Astrocyte (in vitro differentiated cells and primary cell): ENCODE results near the gene ZBTB17. TPM values are rescaled to one million over a fixed set of nuclear protein-coding genes. Genes with fewer than 3 reads are reported as not detected.
A peak's percentile ranks its signal among the peaks of the same experiment; 100 is the strongest.

Source experiments
- DNase-seq: peaks from one replicate; pipeline ENCODE4 v3.0.0-alpha.2; 2010; ENCODE audit warnings: low read depth
- FAIRE-seq: peaks from 2 replicates; lab custom pipeline; 2011; peaks lifted over from hg19 to GRCh38; lab: Jason Lieb, UNC
- H2AFZ ChIP-seq: 2 replicates; pipeline ENCODE4 v1.6.0; 2012; ENCODE audit warnings: low read depth, low read length, inconsistent platforms
- H3K27ac ChIP-seq: 2 replicates; pipeline ENCODE4 v1.5.1; 2011; ENCODE audit warnings: low read depth, low read length, inconsistent platforms
- H3K27me3 ChIP-seq: 2 replicates; pipeline ENCODE4 v1.6.0; 2011; ENCODE audit warnings: low read length, inconsistent platforms; ENCODE audit not compliant: insufficient read depth
- H3K36me3 ChIP-seq: 2 replicates; pipeline ENCODE4 v1.5.1; 2011; ENCODE audit warnings: low read length, inconsistent platforms; ENCODE audit not compliant: insufficient read depth
- H3K4me1 ChIP-seq: 2 replicates; pipeline ENCODE4 v1.5.1; 2011; ENCODE audit warnings: low read length, inconsistent platforms; ENCODE audit not compliant: insufficient read depth
- H3K4me2 ChIP-seq: 2 replicates; pipeline ENCODE4 v1.6.0; 2012; ENCODE audit warnings: low read length, inconsistent platforms
- H3K4me3 ChIP-seq: 2 replicates; pipeline ENCODE4 v1.5.1; 2011; ENCODE audit warnings: low read depth, mild to moderate bottlenecking, low read length, inconsistent platforms; ENCODE audit not compliant: insufficient read depth
- H3K79me2 ChIP-seq: 2 replicates; pipeline ENCODE4 v1.6.0; 2012; ENCODE audit warnings: mild to moderate bottlenecking, low read length, inconsistent platforms; ENCODE audit not compliant: insufficient read depth
- H3K9ac ChIP-seq: 2 replicates; pipeline ENCODE4 v1.6.0; 2012; ENCODE audit warnings: mild to moderate bottlenecking, low read length, inconsistent platforms
- H3K9me3 ChIP-seq: 2 replicates; pipeline ENCODE4 v1.5.1; 2012; ENCODE audit warnings: low read depth, mild to moderate bottlenecking, low read length, inconsistent platforms; ENCODE audit not compliant: insufficient read depth
- H4K20me1 ChIP-seq: 2 replicates; pipeline ENCODE4 v1.6.0; 2012; ENCODE audit warnings: low read length, inconsistent platforms; ENCODE audit not compliant: insufficient read depth
- H3K27ac Mint-ChIP-seq: one replicate; pipeline ENCODE4 v1.8.0; 2021; ENCODE audit warnings: mild to moderate bottlenecking, mixed read lengths; ENCODE audit not compliant: unreplicated experiment
- H3K27me3 Mint-ChIP-seq: one replicate; pipeline ENCODE4 v1.8.0; 2021; ENCODE audit warnings: low read depth, mixed read lengths; ENCODE audit not compliant: unreplicated experiment
- H3K36me3 Mint-ChIP-seq: one replicate; pipeline ENCODE4 v1.8.0; 2021; ENCODE audit warnings: low read depth, mixed read lengths; ENCODE audit not compliant: unreplicated experiment
- H3K4me1 Mint-ChIP-seq: one replicate; pipeline ENCODE4 v1.8.0; 2021; ENCODE audit warnings: low read depth, mixed read lengths; ENCODE audit not compliant: unreplicated experiment
- H3K4me3 Mint-ChIP-seq: one replicate; pipeline ENCODE4 v1.8.0; 2021; ENCODE audit warnings: mild to moderate bottlenecking, moderate library complexity, mixed read lengths; ENCODE audit not compliant: unreplicated experiment
- H3K9me3 Mint-ChIP-seq: one replicate; pipeline ENCODE4 v1.8.0; 2021; ENCODE audit warnings: mild to moderate bottlenecking, mixed read lengths; ENCODE audit not compliant: unreplicated experiment
- EZH2 ChIP-seq: IDR thresholded peaks from 2 replicates; pipeline ENCODE4 v1.6.1; 2012; ENCODE audit warnings: mild to moderate bottlenecking, low read length, inconsistent platforms; ENCODE audit not compliant: insufficient read depth
- total RNA-seq: library from RNA; stranded (reverse); gene quantifications from 2 replicates; pipeline ENCODE4 v1.2.1, GENCODE V29; 2021
- TF ChIP-seq, protein P1 (sequence below): IDR thresholded peaks from 2 replicates; pipeline ENCODE4 v1.5.1; 2011; ENCODE audit warnings: low read depth, mild to moderate bottlenecking, inconsistent platforms, low read length, moderate library complexity; ENCODE audit not compliant: insufficient read depth

The ZBTB17 gene
- total RNA-seq, 1 donor from 2014 or later: 28.1 TPM

DNA sequence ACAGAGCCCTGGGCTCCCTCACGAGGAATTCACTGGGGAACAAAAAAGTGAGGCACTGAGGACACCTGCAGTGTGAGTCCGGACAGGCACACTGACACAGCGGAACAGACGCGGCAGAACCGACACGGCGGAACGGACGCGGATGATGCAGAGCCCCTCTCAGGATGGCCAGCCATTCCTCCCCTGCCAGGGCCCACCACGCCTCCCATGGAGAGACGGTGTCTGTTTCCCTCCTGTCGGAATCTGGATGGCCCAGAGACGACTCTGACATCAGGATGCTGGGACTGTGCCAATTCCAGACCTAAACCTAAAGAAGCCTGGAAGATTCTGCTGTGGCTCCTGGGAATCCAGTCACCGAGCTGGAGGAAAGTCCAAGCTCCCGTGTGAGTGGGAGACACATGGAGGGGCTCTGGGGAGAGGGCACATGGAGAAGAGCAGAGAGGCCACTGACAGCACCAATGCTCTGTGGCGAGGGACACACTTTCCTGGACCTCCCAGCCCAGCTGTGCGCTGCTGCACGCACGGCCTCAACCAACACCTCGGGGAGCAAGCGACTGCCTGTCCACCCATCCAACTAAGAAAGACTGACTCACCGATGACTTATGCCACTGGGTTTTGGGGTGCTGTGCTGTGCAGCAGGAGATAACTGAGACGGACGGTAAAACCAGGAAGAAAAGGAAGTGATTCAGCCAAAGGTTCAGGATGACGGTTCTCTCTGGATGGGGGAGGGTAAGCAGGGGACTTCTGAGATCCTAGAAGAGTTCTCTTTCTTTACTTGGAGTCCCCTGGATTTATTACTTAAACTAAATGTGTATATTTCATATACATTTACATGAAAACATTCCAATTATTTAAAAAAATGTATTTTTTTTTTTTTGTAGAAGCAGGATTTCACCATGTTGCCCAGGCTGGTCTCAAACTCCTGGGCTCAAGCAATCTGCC is 23.3 kb downstream of the ZBTB17 start:
- Mint-ChIP-seq H3K36me3 (peaks cover 7% of the 10 kb centered on the region), H3K4me3 (peak overlapping the region; percentile 64), H3K27me3 (no peaks in the 10 kb centered on the region), H3K4me1 (peaks cover 70% of the 10 kb centered on the region), H3K9me3 (no peaks in the 10 kb centered on the region), H3K27ac (peak overlapping the region; percentile 60)
- Histone ChIP-seq H2AFZ (no peak overlapping the region), H3K79me2 (peaks cover 77% of the 10 kb centered on the region), H3K4me1 (peaks cover 79% of the 10 kb centered on the region), H3K27me3 (no peaks in the 10 kb centered on the region), H3K27ac (peak overlapping the region; percentile 100), H3K9ac (peak overlapping the region; percentile 98), H3K36me3 (no peaks in the 10 kb centered on the region), H3K9me3 (no peaks in the 10 kb centered on the region), H3K4me3 (peak overlapping the region; percentile 5), H4K20me1 (peaks cover 21% of the 10 kb centered on the region), H3K4me2 (peak overlapping the region; percentile 91)
- FAIRE-seq: peak; percentile 67
- no peak for TF ChIP-seq EZH2
- TF ChIP-seq, protein P1, sequence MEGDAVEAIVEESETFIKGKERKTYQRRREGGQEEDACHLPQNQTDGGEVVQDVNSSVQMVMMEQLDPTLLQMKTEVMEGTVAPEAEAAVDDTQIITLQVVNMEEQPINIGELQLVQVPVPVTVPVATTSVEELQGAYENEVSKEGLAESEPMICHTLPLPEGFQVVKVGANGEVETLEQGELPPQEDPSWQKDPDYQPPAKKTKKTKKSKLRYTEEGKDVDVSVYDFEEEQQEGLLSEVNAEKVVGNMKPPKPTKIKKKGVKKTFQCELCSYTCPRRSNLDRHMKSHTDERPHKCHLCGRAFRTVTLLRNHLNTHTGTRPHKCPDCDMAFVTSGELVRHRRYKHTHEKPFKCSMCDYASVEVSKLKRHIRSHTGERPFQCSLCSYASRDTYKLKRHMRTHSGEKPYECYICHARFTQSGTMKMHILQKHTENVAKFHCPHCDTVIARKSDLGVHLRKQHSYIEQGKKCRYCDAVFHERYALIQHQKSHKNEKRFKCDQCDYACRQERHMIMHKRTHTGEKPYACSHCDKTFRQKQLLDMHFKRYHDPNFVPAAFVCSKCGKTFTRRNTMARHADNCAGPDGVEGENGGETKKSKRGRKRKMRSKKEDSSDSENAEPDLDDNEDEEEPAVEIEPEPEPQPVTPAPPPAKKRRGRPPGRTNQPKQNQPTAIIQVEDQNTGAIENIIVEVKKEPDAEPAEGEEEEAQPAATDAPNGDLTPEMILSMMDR: no peak
- DNase-seq: peak; percentile 97

DNA sequence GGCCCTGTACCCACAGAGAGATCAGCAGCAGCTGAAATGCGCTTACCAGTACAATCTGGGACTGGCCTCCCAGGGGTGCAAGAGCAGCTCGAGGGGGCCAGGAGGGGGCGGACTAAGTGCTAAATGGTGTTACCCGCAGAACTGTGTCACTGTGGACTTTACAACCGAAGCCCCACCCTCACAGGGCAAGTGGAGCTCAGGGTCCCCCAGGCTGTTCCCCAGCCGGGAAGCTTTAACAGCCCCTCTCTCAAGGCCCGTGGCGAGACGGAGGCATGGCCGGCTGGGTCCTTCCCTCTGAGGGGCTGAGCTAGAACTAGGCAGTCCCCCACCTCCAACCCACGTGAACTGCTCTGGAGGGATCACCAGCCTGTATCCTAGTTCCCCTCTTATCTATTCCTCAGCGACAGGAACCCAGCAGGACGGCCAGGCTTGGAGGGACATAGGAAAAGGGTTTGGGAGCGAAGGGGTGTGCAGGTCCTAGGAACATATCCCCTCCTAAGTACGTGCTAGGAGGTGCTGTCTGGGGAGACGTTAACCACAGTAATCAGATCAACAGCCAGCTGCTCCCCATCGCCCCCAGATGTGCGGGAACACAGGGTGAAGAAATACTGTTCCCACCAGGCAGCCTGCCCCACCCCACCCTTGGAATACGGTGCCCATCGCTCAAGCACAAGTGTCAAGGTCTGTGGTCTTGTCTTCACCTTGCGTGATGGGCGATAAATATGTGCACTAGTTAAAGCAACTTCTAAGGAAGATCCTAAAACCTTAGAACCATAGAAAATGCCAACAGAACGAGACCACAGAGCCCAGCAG is 24.4 kb downstream of the ZBTB17 start:
- peak overlapping the region; percentile 100 for H3K27ac ChIP-seq
- no peaks in the 10 kb centered on the region for H3K27me3 ChIP-seq
- no peak overlapping the region for H2AFZ ChIP-seq
- H3K4me1 ChIP-seq: peaks cover 77% of the 10 kb centered on the region
- peak overlapping the region; percentile 91 for H3K4me2 ChIP-seq
- Mint-ChIP-seq H3K27me3 (no peaks in the 10 kb centered on the region), H3K36me3 (peaks cover 9% of the 10 kb centered on the region), H3K4me1 (peaks cover 65% of the 10 kb centered on the region), H3K4me3 (peak overlapping the region; percentile 28), H3K9me3 (no peaks in the 10 kb centered on the region), H3K27ac (peak overlapping the region; percentile 60)
- FAIRE-seq (no peak), DNase-seq (no peak)
- TF ChIP-seq EZH2: no peak
- TF ChIP-seq, protein P1: no peak
- peaks cover 27% of the 10 kb centered on the region for H4K20me1 ChIP-seq
- peak overlapping the region; percentile 98 for H3K9ac ChIP-seq
- peaks cover 80% of the 10 kb centered on the region for H3K79me2 ChIP-seq
- H3K36me3 ChIP-seq: peaks cover 5% of the 10 kb centered on the region
- H3K9me3 ChIP-seq: no peaks in the 10 kb centered on the region
- H3K4me3 ChIP-seq: peak overlapping the region; percentile 5
